ENCODE results near the gene CDH23.

Gene CDH23

DNA sequence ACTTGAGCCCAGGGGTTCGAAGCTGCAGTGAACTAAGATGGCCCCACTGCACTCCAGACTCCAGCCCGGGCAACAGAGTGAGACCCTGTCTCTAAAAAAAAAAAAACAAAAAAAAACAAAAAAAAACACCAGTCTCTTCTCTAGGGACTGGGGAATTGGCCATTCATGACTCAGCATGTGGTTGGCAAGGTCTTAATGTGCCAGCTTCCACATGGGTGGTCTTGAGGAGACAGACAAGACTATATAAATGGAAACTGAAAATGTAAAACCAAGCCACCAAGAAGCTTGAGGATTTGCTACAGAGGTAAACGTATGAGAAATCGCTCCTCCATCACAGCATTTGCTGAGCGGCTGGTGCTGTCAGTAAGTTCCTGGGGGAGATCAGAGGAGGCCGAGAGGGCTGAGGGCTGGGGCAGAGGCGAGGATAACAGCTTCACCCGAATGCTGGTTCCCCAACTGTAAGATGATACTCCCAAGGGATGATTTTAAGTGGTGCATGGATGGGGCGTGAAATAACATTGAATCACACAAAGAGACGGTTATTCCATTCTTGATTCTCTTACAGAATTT, 194.1 kb downstream of the CDH23 start:
- H4K20me1 ChIP-seq (ENCODE audit: insufficient read depth, low read length), result no peaks in the 10 kb centered on the region
- peaks cover 17% of the 10 kb centered on the region for H3K27me3 ChIP-seq (replicated peaks; ENCODE audit: insufficient read depth, low read length)
- no peak for DNase-seq
- H3K9me3 ChIP-seq (replicated peaks; ENCODE audit: insufficient read depth, low read length), result no peaks in the 10 kb centered on the region
- H2AFZ ChIP-seq (ENCODE audit: low read length), result no peak overlapping the region
- H3K4me2 ChIP-seq (ENCODE audit: low read depth, low read length), result no peak overlapping the region
- H3K36me3 ChIP-seq (replicated peaks; ENCODE audit: insufficient read depth, low read length), result no peaks in the 10 kb centered on the region
- no peaks in the 10 kb centered on the region for H3K4me1 ChIP-seq (ENCODE audit: low read length)
- H3K4me3 ChIP-seq (ENCODE audit: low read length), result no peak overlapping the region
- H3F3A ChIP-seq (ENCODE audit: insufficient read depth, low read length), result no peaks in the 10 kb centered on the region
- TF ChIP-seq CTCF (IDR thresholded peaks at IDR 0.05; ENCODE audit: low read length) (no peak), EZH2phosphoT487 (IDR thresholded peaks at IDR 0.05; ENCODE audit: low read length) (no peak), EZH2 (optimal IDR thresholded peaks at IDR 0.05; ENCODE audit: low read depth, low read length) (no peak)
- no peaks in the 10 kb centered on the region for H3K79me2 ChIP-seq (ENCODE audit: low read length)
- H3K9me2 ChIP-seq (replicated peaks; ENCODE audit: insufficient read depth, low read length), result no peaks in the 10 kb centered on the region
- H3K9ac ChIP-seq (ENCODE audit: low read length), result no peak overlapping the region
- no peak overlapping the region for H3K27ac ChIP-seq (ENCODE audit: low read length)

DNA sequence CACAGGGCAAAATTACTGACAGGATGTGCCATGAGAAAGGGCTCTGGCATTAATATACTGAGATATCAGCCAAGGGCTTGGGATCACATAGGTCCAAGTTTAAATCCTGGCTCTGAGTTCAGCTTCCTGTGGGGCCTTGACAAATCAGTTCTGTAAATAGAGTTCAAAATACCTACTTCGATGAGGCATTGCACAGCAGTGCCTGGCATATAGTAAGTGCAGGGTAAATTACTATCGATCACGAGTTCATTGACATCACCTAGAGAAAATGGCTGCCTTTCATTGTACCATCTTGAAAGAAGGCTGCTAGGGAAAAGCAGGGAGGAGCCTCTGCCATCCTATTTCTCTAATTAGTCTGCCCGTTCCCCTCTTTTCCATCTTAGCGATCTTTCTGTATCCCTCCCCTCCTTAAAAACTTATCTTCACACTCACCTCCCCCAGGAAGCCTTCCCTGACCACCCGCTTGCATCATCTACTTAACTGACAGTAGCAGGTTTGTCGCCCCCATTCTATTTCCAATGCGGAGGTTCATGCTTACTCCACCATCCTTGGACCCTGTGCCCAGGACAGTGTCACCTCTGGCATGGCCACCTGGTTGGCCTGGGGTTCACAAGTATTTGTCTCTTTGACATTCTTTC, 198.3 kb downstream of the CDH23 start:
- H3K27ac ChIP-seq (ENCODE audit: low read length), result no peak overlapping the region
- TF ChIP-seq EZH2phosphoT487 (IDR thresholded peaks at IDR 0.05; ENCODE audit: low read length) (no peak), EZH2 (optimal IDR thresholded peaks at IDR 0.05; ENCODE audit: low read depth, low read length) (no peak), CTCF (IDR thresholded peaks at IDR 0.05; ENCODE audit: low read length) (no peak)
- H3K9me3 ChIP-seq (replicated peaks; ENCODE audit: insufficient read depth, low read length), result no peaks in the 10 kb centered on the region
- no peaks in the 10 kb centered on the region for H3K9me2 ChIP-seq (replicated peaks; ENCODE audit: insufficient read depth, low read length)
- H3K4me2 ChIP-seq (ENCODE audit: low read depth, low read length), result no peak overlapping the region
- H3K9ac ChIP-seq (ENCODE audit: low read length), result no peak overlapping the region
- no peaks in the 10 kb centered on the region for H3K79me2 ChIP-seq (ENCODE audit: low read length)
- H3K4me3 ChIP-seq (ENCODE audit: low read length), result no peak overlapping the region
- no peak overlapping the region for H2AFZ ChIP-seq (ENCODE audit: low read length)
- H3K27me3 ChIP-seq (replicated peaks; ENCODE audit: insufficient read depth, low read length), result peaks cover 5% of the 10 kb centered on the region
- H3F3A ChIP-seq (ENCODE audit: insufficient read depth, low read length), result no peaks in the 10 kb centered on the region
- no peaks in the 10 kb centered on the region for H4K20me1 ChIP-seq (ENCODE audit: insufficient read depth, low read length)
- no peak for DNase-seq
- H3K4me1 ChIP-seq (ENCODE audit: low read length), result no peaks in the 10 kb centered on the region
- no peaks in the 10 kb centered on the region for H3K36me3 ChIP-seq (replicated peaks; ENCODE audit: insufficient read depth, low read length)

DNA sequence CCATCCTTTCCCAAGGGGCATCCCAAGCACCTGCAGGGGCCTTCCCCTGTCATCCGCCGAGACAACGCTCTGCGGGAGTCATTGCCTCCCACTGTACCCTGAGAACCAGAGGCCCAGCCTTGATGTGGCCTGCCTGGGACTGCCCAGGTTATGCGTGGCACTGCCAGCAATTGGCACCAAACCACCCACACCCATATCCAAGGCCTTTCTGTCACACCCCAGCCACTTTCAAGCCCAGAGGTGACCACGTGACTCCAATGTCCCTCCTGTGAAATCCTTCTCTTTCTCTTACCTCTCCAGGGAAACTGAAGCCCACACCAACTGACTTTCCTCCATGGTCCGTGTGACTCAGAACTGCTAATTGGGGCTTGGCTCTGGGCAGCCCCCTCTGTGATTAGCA, 198.9 kb downstream of the CDH23 start:
- no peaks in the 10 kb centered on the region for H3K9me3 ChIP-seq (replicated peaks; ENCODE audit: insufficient read depth, low read length)
- no peak for DNase-seq
- no peak overlapping the region for H3K4me2 ChIP-seq (ENCODE audit: low read depth, low read length)
- H3K9ac ChIP-seq (ENCODE audit: low read length), result no peak overlapping the region
- H3K36me3 ChIP-seq (replicated peaks; ENCODE audit: insufficient read depth, low read length), result no peaks in the 10 kb centered on the region
- H3K79me2 ChIP-seq (ENCODE audit: low read length), result no peaks in the 10 kb centered on the region
- H3K9me2 ChIP-seq (replicated peaks; ENCODE audit: insufficient read depth, low read length), result no peaks in the 10 kb centered on the region
- no peaks in the 10 kb centered on the region; the same call in 1 of the 2 replicates for H3K27me3 ChIP-seq (replicated peaks; ENCODE audit: insufficient read depth, low read length)
- H2AFZ ChIP-seq (ENCODE audit: low read length), result no peak overlapping the region
- no peaks in the 10 kb centered on the region for H4K20me1 ChIP-seq (ENCODE audit: insufficient read depth, low read length)
- no peak overlapping the region for H3K27ac ChIP-seq (ENCODE audit: low read length)
- no peaks in the 10 kb centered on the region for H3F3A ChIP-seq (ENCODE audit: insufficient read depth, low read length)
- no peaks in the 10 kb centered on the region for H3K4me1 ChIP-seq (ENCODE audit: low read length)
- H3K4me3 ChIP-seq (ENCODE audit: low read length), result no peak overlapping the region
- TF ChIP-seq EZH2phosphoT487 (IDR thresholded peaks at IDR 0.05; ENCODE audit: low read length) (no peak), CTCF (IDR thresholded peaks at IDR 0.05; ENCODE audit: low read length) (no peak), EZH2 (optimal IDR thresholded peaks at IDR 0.05; ENCODE audit: low read depth, low read length) (no peak)

Measured in MM.1S (cell line).